ENCODE results near the gene RIC8B.

DNA sequence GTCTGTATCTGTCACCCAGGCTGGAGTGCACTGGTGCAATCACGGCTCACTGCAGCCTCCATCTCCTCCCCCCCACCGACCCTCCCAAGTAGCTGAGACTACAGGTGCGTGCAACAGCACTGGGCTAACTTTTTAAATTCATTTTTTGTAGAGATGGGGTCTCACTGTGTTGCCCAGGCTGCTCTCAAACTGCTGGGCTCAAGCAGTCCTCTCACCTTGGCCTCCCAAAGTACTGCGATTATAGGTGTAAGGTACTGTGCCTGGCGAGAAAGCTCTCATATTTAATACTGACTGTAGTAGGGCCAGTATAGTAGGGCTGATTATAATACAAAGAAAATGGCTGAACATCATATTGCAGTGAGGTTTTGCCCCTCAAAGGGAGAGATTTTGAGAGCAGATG is 2.4 kb downstream of the RIC8B start:
- no peak for TF ChIP-seq CHD2 (IDR thresholded peaks at IDR 0.05; ENCODE audit: low read length)
- TF ChIP-seq, protein P1, sequence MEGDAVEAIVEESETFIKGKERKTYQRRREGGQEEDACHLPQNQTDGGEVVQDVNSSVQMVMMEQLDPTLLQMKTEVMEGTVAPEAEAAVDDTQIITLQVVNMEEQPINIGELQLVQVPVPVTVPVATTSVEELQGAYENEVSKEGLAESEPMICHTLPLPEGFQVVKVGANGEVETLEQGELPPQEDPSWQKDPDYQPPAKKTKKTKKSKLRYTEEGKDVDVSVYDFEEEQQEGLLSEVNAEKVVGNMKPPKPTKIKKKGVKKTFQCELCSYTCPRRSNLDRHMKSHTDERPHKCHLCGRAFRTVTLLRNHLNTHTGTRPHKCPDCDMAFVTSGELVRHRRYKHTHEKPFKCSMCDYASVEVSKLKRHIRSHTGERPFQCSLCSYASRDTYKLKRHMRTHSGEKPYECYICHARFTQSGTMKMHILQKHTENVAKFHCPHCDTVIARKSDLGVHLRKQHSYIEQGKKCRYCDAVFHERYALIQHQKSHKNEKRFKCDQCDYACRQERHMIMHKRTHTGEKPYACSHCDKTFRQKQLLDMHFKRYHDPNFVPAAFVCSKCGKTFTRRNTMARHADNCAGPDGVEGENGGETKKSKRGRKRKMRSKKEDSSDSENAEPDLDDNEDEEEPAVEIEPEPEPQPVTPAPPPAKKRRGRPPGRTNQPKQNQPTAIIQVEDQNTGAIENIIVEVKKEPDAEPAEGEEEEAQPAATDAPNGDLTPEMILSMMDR (IDR thresholded peaks at IDR 0.05; ENCODE audit: control extremely low read depth in 1 of 3, insufficient read depth in 1 of 3, low read depth in 1 of 3, low read length in 3 of 3): no peak
- no peak for TF ChIP-seq EZH2 (IDR thresholded peaks at IDR 0.05; ENCODE audit: low read depth, low read length, severe bottlenecking)
- TF ChIP-seq POLR2AphosphoS5 (IDR thresholded peaks at IDR 0.05; ENCODE audit: low read depth, low read length): no peak
- TF ChIP-seq RFX5 (IDR thresholded peaks at IDR 0.05; ENCODE audit: borderline replicate concordance, low read depth, low read length): no peak
